HepG2 (cell line): Measurements from ENCODE around the gene CELSR2. TPM values are rescaled to one million over a fixed set of nuclear protein-coding genes. Genes with fewer than 3 reads are reported as not detected.

Experiments used
- FOXO1 ChIP-seq: sonication (generic); formaldehyde crosslinking; IDR thresholded peaks from 2 replicates; pipeline ENCODE4 v1.4.0; 2020; ENCODE audit warnings: missing genetic modification reagents
- GMEB2 ChIP-seq: IDR thresholded peaks from 2 replicates; pipeline ENCODE4 v1.6.1; 2016; ENCODE audit warnings: missing biosample characterization, missing genetic modification reagents, low read depth
- HOXA7 ChIP-seq: sonication (generic); formaldehyde crosslinking; IDR thresholded peaks from 2 replicates; pipeline ENCODE4 v1.8.1; 2022; ENCODE audit warnings: mild to moderate bottlenecking, missing genetic modification reagents, moderate library complexity
- IRF9 ChIP-seq: sonication (generic); formaldehyde crosslinking; IDR thresholded peaks from 2 replicates; pipeline ENCODE4 v1.8.0; 2022; ENCODE audit warnings: missing genetic modification reagents, mild to moderate bottlenecking, borderline replicate concordance
- NCOA1 ChIP-seq: sonication (generic); formaldehyde crosslinking; IDR thresholded peaks from 2 replicates; pipeline ENCODE4 v1.9.0; 2021; ENCODE audit warnings: missing genetic modification reagents
- RCOR2 ChIP-seq: IDR thresholded peaks from 2 replicates; pipeline ENCODE4 v1.6.1; 2016; ENCODE audit warnings: missing biosample characterization, missing genetic modification reagents
- TBX2 ChIP-seq: sonication (generic); formaldehyde crosslinking; IDR thresholded peaks from 2 replicates; pipeline ENCODE4 v1.5.0; 2020; ENCODE audit warnings: missing genetic modification reagents, mild to moderate bottlenecking, borderline replicate concordance
- ZBTB39 ChIP-seq: sonication (generic); formaldehyde crosslinking; IDR thresholded peaks from 2 replicates; pipeline ENCODE4 v1.5.0; 2020; ENCODE audit warnings: missing genetic modification reagents
- ZNF224 ChIP-seq: sonication (generic); formaldehyde crosslinking; IDR thresholded peaks from 2 replicates; pipeline ENCODE4 v1.5.0; 2020; ENCODE audit warnings: mild to moderate bottlenecking, missing genetic modification reagents
- ZNF230 ChIP-seq: sonication (generic); formaldehyde crosslinking; IDR thresholded peaks from 2 replicates; pipeline ENCODE4 v1.4.0; 2020; ENCODE audit warnings: mild to moderate bottlenecking, missing genetic modification reagents
- ZNF280D ChIP-seq: sonication (generic); formaldehyde crosslinking; IDR thresholded peaks from 2 replicates; pipeline ENCODE4 v1.5.1; 2020; ENCODE audit warnings: mild to moderate bottlenecking, missing genetic modification reagents
- polyA plus RNA-seq, 8 experiments: library from polyadenylated mRNA; depleted of rRNA in 3 of 8; stranded (reverse) in 7 of 8; unstranded in 1 of 8; fragments of >200 nt; fragmentation: Illumina TruSeq in 4 of 8; extraction: Trizol in 4 of 8; gene quantifications; 2 replicates each; pipeline versions ENCODE4 v1.2.1 to v1.2.3, GENCODE V29; 2011 to 2016; ENCODE audit warnings: low read depth in 4 of 8, missing spikeins in 1 of 8, mixed read lengths in 1 of 8; ENCODE audit not compliant: insufficient read depth in 1 of 8
- total RNA-seq, 5 experiments: library from RNA; depleted of rRNA; stranded (reverse); fragments of >200 nt; fragmentation: Illumina TruSeq; extraction: Trizol; gene quantifications; 2 replicates each; pipeline ENCODE4 v1.2.3, GENCODE V29; 2016; ENCODE audit warnings: low read depth in 1 of 5
- TF ChIP-seq, protein P1 (sequence below): IDR thresholded peaks from 2 replicates; pipeline ENCODE4 v1.6.1; 2016; ENCODE audit warnings: missing compliant biosample characterization, missing genetic modification reagents, borderline replicate concordance
- TF ChIP-seq, protein P2 (sequence below): sonication (generic); formaldehyde crosslinking; IDR thresholded peaks from 2 replicates; pipeline ENCODE4 v1.8.0; 2023; ENCODE audit warnings: mild to moderate bottlenecking, missing genetic modification reagents
- TF ChIP-seq, protein P3 (sequence below): sonication (generic); formaldehyde crosslinking; IDR thresholded peaks from 2 replicates; pipeline ENCODE4 v1.4.0; 2020; ENCODE audit warnings: mild to moderate bottlenecking, missing genetic modification reagents

Gene CELSR2
- total and polyA plus RNA-seq, 2 of the 13 experiments (the other 11 are each of a cell fraction or from before 2014, with no cell fraction given): 4.0 to 6.6 TPM

DNA sequence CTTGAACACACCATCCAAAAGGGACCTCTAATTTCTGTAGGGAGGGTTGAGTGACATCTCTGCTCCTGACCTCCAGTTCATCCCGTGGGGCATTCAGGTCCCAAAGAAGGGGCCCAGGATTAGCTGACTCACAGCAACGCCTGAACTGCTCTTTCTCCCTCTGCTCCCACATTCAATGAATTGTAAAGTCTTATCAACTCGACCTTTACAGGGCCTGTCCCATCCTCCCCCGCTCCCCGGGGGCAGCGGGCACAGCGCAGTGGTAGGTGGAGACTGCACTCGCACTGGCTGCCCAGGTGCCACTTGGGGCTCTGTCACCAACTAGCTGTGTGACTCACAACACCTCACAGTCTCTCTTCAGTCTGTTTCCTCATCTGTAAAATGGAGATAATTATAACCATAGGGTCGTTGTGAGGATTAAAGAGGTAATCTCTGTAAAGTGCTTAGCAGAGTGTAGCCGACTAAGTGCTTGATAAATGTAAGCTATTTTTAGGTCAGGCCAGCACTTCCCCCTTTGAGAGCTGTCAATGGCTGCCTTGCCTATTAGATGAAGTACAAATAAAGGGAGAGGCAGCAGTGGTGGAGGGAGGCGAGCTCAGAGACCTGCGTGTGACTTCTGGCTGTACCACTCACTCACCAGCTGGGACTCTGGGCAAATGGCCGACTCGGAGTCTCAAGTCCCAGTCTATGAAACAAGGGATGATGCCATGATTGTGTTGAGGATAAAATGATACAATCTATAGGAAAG is 58.1 kb downstream of the CELSR2 start (continued):
- 0 out of 2 replicates have a peak, but pooled peaks have one; percentile 7 for TF ChIP-seq ZNF280D
- no peak for TF ChIP-seq HOXA7 (CRISPR knock-in tag)
- no peak for TF ChIP-seq NCOA1
- no peak for TF ChIP-seq TBX2
- TF ChIP-seq, protein P1, sequence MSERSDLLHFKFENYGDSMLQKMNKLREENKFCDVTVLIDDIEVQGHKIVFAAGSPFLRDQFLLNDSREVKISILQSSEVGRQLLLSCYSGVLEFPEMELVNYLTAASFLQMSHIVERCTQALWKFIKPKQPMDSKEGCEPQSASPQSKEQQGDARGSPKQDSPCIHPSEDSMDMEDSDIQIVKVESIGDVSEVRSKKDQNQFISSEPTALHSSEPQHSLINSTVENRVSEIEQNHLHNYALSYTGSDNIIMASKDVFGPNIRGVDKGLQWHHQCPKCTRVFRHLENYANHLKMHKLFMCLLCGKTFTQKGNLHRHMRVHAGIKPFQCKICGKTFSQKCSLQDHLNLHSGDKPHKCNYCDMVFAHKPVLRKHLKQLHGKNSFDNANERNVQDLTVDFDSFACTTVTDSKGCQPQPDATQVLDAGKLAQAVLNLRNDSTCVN (CRISPR knock-in tag): no peak
- no peak for TF ChIP-seq RCOR2 (CRISPR knock-in tag)
- no peak for TF ChIP-seq ZNF230 (CRISPR knock-in tag)
- TF ChIP-seq ZNF224 (CRISPR knock-in tag): no peak
- TF ChIP-seq, protein P2, sequence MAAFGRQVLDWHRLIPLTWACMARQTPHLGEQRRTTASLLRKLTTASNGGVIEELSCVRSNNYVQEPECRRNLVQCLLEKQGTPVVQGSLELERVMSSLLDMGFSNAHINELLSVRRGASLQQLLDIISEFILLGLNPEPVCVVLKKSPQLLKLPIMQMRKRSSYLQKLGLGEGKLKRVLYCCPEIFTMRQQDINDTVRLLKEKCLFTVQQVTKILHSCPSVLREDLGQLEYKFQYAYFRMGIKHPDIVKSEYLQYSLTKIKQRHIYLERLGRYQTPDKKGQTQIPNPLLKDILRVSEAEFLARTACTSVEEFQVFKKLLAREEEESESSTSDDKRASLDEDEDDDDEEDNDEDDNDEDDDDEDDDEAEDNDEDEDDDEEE (CRISPR knock-in tag): no peak
- TF ChIP-seq FOXO1 (CRISPR knock-in tag): no peak
- 0 out of 2 replicates have a peak, but pooled peaks have one; percentile 39 for TF ChIP-seq IRF9 (CRISPR knock-in tag)
- no peak for TF ChIP-seq ZBTB39 (CRISPR knock-in tag)
- TF ChIP-seq, protein P3, sequence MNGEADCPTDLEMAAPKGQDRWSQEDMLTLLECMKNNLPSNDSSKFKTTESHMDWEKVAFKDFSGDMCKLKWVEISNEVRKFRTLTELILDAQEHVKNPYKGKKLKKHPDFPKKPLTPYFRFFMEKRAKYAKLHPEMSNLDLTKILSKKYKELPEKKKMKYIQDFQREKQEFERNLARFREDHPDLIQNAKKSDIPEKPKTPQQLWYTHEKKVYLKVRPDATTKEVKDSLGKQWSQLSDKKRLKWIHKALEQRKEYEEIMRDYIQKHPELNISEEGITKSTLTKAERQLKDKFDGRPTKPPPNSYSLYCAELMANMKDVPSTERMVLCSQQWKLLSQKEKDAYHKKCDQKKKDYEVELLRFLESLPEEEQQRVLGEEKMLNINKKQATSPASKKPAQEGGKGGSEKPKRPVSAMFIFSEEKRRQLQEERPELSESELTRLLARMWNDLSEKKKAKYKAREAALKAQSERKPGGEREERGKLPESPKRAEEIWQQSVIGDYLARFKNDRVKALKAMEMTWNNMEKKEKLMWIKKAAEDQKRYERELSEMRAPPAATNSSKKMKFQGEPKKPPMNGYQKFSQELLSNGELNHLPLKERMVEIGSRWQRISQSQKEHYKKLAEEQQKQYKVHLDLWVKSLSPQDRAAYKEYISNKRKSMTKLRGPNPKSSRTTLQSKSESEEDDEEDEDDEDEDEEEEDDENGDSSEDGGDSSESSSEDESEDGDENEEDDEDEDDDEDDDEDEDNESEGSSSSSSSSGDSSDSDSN (CRISPR knock-in tag): no peak
- no peak for TF ChIP-seq GMEB2 (CRISPR knock-in tag)
